ENCODE data around the gene C6orf62. TPM values are rescaled to one million over a fixed set of nuclear protein-coding genes. Genes with fewer than 3 reads are reported as not detected.

The C6orf62 gene
- total RNA-seq, 1 experiment from 2014 or later, result 86.4 TPM

DNA sequence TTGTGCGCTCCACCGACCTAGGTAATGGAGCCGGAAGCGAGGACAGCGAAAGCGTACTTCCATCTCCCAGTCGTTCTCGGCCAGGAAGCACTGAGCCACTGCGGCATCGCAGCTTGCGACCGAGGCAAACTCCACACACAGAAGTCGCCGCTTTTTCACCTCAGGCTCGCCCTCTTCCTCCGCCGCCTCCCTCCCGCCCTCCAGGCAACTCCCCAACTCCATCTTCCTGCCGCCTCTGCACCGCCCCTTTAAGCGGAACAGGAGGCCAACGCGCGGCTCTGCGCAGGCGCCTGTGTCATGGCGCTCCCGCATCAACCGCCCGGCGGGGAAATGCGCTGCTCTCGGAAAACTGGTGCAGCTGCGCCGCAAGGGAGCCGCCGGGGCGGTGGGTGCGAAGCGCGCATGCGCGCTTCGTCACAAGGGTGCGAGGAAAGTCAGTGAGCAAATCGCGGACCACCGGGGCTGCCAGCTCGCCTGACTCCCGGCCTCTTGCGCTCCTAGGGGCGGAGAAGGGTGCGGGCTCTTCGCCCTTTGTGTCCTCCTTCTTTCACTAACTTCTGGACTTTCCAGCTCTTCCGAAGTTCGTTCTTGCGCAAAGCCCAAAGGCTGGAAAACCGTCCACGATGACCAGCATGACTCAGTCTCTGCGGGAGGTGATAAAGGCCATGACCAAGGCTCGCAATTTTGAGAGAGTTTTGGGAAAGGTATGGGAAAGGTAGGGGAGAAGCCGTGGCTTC lies 52.1 kb downstream of the C6orf62 start, which contains the start of the genes ACOT13 and TDP2:
ACOT13 (plus strand) TSS at position 437 of the 737 bp plus-strand sequence; CDS start at position 624, 187 bp downstream.
TDP2 (minus strand) TSS at position 259 of the 737 bp plus-strand sequence; CDS start at position 222, 37 bp downstream.
- ATAC-seq, result peak; percentile 96
- peaks cover 33% of the 10 kb centered on the region for H3K9me3 Mint-ChIP-seq
- H3K36me3 Mint-ChIP-seq, result peaks cover 70% of the 10 kb centered on the region
- POLR2A ChIA-PET, result interaction anchor here (0.8 to 2.4 kb wide), 8 partner anchors 8 to 172 kb away, joined by 3 to 22 read pairs (median 4); partner anchors contain the start of genes ALDH5A1 and KIAA0319
- peak within 1 kb of the TSS; percentile 100 for H3K27ac Mint-ChIP-seq
- DNase-seq (ENCODE audit: low spot score), result peak; percentile 96
- H3K4me3 Mint-ChIP-seq, result peak within 1 kb of the TSS; percentile 85
- H3K4me1 Mint-ChIP-seq, result peaks cover 25% of the 10 kb centered on the region
- peaks cover 6% of the 10 kb centered on the region; the same call in 1 of the 2 replicates for H3K27me3 Mint-ChIP-seq (ENCODE audit: low read depth)
- CTCF ChIA-PET, result interaction anchor here (0.8 to 2.2 kb wide), 11 partner anchors 16 to 351 kb away, joined by 3 to 19 read pairs (median 7); partner anchors contain the start of gene KIAA0319
- TF ChIP-seq EMX1 (CRISPR knock-in tag; IDR thresholded peaks at IDR 0.05) (no peak), FOXK1 (CRISPR knock-in tag; IDR thresholded peaks at IDR 0.05) (peak; percentile 94), ETV6 (CRISPR knock-in tag; IDR thresholded peaks at IDR 0.05) (peak; percentile 93), ZNF138 (CRISPR knock-in tag; conservative IDR thresholded peaks at IDR 0.05) (no peak), NR2C2 (CRISPR knock-in tag; IDR thresholded peaks at IDR 0.05) (no peak), SMAD4 (CRISPR knock-in tag; IDR thresholded peaks at IDR 0.05) (no peak), ZNF671 (CRISPR knock-in tag; IDR thresholded peaks at IDR 0.05) (no peak), ZNF232 (CRISPR knock-in tag; IDR thresholded peaks at IDR 0.05) (no peak), CREM (CRISPR knock-in tag; IDR thresholded peaks at IDR 0.05) (peak; percentile 84), SMAD3 (CRISPR knock-in tag; IDR thresholded peaks at IDR 0.05; ENCODE audit: borderline replicate concordance) (no peak), ZNF416 (CRISPR knock-in tag; IDR thresholded peaks at IDR 0.05) (no peak), MYBL2 (CRISPR knock-in tag; IDR thresholded peaks at IDR 0.05) (peak; percentile 91), KAT7 (CRISPR knock-in tag; IDR thresholded peaks at IDR 0.05; ENCODE audit: borderline replicate concordance) (peak; percentile 93; the same call in 1 of the 2 replicates), ZNF263 (CRISPR knock-in tag; IDR thresholded peaks at IDR 0.05; ENCODE audit: low read depth) (no peak), ZNF121 (CRISPR knock-in tag; IDR thresholded peaks at IDR 0.05) (no peak), FOXP1 (CRISPR knock-in tag; IDR thresholded peaks at IDR 0.05; ENCODE audit: borderline replicate concordance) (peak; percentile 50; the same call in 1 of the 2 replicates)
- TF ChIP-seq, protein P1, sequence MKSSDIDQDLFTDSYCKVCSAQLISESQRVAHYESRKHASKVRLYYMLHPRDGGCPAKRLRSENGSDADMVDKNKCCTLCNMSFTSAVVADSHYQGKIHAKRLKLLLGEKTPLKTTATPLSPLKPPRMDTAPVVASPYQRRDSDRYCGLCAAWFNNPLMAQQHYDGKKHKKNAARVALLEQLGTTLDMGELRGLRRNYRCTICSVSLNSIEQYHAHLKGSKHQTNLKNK (CRISPR knock-in tag; IDR thresholded peaks at IDR 0.05), result no peak
- TF ChIP-seq, protein P2, sequence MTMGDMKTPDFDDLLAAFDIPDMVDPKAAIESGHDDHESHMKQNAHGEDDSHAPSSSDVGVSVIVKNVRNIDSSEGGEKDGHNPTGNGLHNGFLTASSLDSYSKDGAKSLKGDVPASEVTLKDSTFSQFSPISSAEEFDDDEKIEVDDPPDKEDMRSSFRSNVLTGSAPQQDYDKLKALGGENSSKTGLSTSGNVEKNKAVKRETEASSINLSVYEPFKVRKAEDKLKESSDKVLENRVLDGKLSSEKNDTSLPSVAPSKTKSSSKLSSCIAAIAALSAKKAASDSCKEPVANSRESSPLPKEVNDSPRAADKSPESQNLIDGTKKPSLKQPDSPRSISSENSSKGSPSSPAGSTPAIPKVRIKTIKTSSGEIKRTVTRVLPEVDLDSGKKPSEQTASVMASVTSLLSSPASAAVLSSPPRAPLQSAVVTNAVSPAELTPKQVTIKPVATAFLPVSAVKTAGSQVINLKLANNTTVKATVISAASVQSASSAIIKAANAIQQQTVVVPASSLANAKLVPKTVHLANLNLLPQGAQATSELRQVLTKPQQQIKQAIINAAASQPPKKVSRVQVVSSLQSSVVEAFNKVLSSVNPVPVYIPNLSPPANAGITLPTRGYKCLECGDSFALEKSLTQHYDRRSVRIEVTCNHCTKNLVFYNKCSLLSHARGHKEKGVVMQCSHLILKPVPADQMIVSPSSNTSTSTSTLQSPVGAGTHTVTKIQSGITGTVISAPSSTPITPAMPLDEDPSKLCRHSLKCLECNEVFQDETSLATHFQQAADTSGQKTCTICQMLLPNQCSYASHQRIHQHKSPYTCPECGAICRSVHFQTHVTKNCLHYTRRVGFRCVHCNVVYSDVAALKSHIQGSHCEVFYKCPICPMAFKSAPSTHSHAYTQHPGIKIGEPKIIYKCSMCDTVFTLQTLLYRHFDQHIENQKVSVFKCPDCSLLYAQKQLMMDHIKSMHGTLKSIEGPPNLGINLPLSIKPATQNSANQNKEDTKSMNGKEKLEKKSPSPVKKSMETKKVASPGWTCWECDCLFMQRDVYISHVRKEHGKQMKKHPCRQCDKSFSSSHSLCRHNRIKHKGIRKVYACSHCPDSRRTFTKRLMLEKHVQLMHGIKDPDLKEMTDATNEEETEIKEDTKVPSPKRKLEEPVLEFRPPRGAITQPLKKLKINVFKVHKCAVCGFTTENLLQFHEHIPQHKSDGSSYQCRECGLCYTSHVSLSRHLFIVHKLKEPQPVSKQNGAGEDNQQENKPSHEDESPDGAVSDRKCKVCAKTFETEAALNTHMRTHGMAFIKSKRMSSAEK (CRISPR knock-in tag; IDR thresholded peaks at IDR 0.05; ENCODE audit: borderline replicate concordance), result no peak
- TF ChIP-seq, protein P3, sequence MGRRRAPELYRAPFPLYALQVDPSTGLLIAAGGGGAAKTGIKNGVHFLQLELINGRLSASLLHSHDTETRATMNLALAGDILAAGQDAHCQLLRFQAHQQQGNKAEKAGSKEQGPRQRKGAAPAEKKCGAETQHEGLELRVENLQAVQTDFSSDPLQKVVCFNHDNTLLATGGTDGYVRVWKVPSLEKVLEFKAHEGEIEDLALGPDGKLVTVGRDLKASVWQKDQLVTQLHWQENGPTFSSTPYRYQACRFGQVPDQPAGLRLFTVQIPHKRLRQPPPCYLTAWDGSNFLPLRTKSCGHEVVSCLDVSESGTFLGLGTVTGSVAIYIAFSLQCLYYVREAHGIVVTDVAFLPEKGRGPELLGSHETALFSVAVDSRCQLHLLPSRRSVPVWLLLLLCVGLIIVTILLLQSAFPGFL (CRISPR knock-in tag; IDR thresholded peaks at IDR 0.05; ENCODE audit: borderline replicate concordance), result no peak
- TF ChIP-seq, protein P4, sequence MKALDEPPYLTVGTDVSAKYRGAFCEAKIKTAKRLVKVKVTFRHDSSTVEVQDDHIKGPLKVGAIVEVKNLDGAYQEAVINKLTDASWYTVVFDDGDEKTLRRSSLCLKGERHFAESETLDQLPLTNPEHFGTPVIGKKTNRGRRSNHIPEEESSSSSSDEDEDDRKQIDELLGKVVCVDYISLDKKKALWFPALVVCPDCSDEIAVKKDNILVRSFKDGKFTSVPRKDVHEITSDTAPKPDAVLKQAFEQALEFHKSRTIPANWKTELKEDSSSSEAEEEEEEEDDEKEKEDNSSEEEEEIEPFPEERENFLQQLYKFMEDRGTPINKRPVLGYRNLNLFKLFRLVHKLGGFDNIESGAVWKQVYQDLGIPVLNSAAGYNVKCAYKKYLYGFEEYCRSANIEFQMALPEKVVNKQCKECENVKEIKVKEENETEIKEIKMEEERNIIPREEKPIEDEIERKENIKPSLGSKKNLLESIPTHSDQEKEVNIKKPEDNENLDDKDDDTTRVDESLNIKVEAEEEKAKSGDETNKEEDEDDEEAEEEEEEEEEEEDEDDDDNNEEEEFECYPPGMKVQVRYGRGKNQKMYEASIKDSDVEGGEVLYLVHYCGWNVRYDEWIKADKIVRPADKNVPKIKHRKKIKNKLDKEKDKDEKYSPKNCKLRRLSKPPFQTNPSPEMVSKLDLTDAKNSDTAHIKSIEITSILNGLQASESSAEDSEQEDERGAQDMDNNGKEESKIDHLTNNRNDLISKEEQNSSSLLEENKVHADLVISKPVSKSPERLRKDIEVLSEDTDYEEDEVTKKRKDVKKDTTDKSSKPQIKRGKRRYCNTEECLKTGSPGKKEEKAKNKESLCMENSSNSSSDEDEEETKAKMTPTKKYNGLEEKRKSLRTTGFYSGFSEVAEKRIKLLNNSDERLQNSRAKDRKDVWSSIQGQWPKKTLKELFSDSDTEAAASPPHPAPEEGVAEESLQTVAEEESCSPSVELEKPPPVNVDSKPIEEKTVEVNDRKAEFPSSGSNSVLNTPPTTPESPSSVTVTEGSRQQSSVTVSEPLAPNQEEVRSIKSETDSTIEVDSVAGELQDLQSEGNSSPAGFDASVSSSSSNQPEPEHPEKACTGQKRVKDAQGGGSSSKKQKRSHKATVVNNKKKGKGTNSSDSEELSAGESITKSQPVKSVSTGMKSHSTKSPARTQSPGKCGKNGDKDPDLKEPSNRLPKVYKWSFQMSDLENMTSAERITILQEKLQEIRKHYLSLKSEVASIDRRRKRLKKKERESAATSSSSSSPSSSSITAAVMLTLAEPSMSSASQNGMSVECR (CRISPR knock-in tag; IDR thresholded peaks at IDR 0.05; ENCODE audit: borderline replicate concordance), result peak; percentile 91; the same call in 1 of the 2 replicates
- TF ChIP-seq, protein P5, sequence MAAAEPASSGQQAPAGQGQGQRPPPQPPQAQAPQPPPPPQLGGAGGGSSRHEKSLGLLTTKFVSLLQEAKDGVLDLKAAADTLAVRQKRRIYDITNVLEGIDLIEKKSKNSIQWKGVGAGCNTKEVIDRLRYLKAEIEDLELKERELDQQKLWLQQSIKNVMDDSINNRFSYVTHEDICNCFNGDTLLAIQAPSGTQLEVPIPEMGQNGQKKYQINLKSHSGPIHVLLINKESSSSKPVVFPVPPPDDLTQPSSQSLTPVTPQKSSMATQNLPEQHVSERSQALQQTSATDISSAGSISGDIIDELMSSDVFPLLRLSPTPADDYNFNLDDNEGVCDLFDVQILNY (CRISPR knock-in tag; IDR thresholded peaks at IDR 0.05), result peak; percentile 93
- TF ChIP-seq, protein P6, sequence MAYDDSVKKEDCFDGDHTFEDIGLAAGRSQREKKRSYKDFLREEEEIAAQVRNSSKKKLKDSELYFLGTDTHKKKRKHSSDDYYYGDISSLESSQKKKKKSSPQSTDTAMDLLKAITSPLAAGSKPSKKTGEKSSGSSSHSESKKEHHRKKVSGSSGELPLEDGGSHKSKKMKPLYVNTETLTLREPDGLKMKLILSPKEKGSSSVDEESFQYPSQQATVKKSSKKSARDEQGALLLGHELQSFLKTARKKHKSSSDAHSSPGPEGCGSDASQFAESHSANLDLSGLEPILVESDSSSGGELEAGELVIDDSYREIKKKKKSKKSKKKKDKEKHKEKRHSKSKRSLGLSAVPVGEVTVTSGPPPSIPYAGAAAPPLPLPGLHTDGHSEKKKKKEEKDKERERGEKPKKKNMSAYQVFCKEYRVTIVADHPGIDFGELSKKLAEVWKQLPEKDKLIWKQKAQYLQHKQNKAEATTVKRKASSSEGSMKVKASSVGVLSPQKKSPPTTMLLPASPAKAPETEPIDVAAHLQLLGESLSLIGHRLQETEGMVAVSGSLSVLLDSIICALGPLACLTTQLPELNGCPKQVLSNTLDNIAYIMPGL (CRISPR knock-in tag; IDR thresholded peaks at IDR 0.05), result peak; percentile 93
